Stimulated activated CD8-positive, alpha-beta memory T cell treated with anti-CD3 and anti-CD28 coated beads, Interleukin-4, amount 100 ng/mL, for 24 hours (primary cell): ENCODE measurements around the gene C2orf15.
A peak's percentile ranks its signal among the peaks of the same experiment; 100 is the strongest.
"Not testable (repeated sequence)": the region's sequence is repeated elsewhere in the genome, so short reads cannot be mapped to it uniquely, and the experiment has no call there.

Source experiments
- DNase-seq: peaks from one replicate; pipeline ENCODE4 v3.0.0-alpha.2; 2020; ENCODE audit warnings: low read depth

The C2orf15 gene, protein sequence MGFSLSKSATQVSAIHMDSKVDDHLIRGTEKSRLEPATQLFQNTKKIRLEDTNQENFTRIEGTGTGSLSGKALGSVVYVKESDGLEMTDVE

DNA sequence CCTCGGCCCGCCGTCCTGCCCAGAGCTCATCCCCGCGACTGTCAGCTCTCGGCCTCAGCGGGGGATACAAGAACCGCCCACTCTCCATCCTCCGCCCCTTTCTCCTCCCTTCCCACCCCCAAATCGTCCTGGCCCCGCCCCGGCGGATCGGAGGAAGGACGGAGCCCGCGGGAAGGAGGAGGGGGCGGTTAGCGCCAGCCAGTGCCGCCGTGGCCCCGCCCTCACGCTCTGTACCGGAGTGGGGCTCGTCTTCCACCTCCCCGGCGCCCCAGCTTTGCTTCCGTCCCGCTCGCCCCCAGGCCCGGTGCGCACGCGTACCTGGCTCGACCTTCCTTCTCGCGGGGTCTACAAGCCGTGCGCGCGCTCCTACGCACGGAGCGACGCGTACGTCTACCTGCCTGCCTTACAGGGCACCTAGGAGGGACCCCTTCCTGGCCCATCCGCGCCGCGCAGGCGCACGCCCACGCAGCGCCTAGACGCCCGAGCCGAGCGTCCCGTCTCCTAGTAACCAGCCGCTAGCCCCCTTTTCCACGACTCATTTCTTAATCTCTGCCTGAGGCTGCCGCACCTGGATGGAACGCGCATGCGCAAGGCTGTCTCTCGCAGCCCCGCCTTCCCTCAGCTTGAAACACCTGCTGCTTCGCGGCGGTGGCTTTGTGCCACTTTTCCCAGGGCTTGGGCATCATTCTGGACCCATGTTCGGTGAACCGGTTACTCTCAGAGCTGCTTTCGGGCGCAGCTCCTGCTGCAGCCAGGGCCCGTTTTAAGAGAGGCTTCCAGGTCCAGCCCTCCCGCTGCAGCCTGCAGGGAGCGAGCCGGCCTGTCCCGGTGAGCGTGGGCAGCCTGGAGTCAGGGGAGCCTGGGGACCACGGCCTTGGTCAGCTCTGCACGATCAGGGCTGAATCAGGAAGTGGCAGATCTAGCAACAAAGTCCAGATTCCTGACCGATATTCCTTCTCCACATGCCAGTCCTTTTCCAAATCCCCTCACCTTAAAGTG lies at the start of gene C2orf15:
C2orf15 (plus strand) TSS at position 598 of the 999 bp plus-strand sequence. CDS start 8,852 bp downstream, outside the sequence.
- DNase-seq, result peak; percentile 98

DNA sequence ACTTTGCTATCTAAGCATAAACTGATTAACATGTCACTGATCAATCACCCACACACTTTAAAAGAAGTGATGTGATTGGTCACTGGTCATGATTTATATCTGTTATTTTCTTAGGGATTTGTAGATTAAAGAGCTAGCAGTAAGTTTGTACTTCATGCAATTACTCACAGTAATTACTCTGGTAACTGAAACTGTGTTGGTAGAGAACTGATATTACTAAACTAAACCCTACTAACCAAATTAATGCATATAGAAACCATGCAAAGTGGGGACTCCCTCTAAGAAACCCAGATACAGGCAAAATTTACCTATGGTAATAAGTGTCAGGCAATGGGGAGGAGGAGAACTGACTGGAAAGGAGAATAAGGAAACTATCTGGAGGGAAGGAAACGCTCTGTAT lies 44.8 kb upstream of the C2orf15 start:
- no peak for DNase-seq

DNA sequence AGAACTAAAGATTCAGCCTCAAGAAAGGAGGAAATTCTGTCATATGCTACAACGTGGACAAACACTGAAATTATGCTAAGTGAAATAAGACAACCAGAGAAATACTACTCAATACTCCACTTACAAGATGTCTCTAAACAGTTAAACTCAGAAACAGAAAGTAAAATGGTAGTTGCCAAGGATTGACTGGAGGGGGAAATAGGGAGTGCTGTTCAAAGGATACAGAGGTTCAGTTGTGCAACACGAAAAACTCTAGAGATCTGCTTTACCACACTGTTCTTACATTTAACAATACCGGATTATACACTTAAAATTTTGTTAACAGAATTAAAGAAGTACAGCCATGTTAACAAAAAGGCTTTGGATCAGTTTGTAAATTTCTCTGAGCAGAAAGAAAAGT lies 39.8 kb upstream of the C2orf15 start:
- DNase-seq, result no peak

GRCh38 chr2:99104006-99104405 lies 37.5 kb upstream of the C2orf15 start:
- no peak for DNase-seq

DNA sequence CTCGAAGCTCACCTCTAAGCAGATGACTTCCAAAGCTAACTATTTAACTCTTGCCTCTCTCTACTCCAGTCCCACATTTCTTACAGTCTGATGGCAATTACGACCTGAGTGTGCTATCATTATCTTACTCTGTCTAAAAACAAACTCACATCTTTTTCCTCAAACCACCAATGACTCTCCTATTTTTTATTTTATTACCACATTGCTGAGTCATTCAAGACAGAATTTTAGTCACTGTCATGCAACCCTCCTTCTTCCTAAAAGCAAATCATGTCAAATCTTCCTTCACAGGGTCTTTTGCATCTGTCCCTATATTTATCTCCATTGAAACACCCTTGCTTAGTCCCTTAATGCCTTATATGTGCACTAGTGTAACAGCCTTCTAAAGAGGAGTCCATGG lies 34.6 kb upstream of the C2orf15 start:
- DNase-seq, result no peak

GRCh38 chr2:99111236-99111635 lies 30.3 kb upstream of the C2orf15 start:
- DNase-seq, result no peak

DNA sequence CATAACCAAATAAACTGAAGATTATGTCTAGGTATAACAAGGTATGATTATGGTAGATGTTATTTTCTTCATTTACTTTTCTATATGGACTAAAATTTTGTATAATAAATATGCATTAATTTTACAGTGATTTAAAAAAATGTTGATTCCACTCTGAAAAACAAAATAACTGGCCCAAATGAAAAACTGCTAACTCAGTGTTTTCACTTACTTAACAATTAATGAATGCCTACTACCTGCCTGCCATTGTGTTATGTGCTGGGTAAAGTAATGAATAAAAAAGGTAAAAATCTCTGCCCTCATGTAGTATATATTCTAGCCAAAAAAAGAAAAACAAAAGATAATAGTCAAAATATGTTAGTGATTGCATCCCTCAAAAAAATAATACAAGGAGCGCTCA lies 29.6 kb upstream of the C2orf15 start:
- DNase-seq, result no peak

DNA sequence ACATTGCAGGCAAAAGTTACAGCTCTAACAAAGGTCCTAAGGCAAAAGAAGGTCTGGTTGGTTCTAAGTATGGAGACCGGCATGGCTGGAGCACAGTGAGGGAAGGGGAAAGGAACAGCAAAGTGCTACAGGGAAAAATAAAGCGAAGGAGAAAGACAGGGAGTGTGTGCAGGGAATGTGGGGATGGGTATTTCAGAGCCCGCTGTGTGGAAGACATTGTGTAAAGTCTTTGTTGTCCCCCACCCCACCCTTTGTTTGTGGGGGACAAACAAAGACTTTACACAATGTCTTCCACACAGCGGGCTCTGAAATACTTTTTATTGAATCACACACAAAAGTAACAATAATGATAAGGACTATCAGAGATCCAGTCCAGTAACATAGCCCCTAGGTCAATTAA lies 28.9 kb upstream of the C2orf15 start:
- DNase-seq, result no peak

DNA sequence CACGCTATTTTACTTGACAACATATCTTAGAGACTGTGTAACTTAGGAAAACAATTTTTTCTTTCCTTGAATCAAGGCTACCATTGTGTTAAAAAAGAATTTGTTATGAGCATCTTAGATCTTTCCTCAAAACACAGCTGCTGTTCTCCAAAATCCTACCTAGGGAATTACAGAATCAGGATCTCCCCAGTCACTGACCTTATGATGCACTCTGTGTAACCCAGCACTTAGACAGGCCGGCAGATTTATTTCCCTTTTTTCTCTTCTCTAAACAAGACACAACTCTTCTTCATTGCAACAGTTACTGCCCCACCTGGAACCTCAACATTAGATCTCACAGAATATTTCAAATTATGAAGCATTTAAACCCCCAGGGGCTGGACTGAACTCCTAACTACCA lies 13.5 kb upstream of the C2orf15 start:
- no peak for DNase-seq

GRCh38 chr2:99135044-99135556 lies 6.4 kb upstream of the C2orf15 start:
- DNase-seq, result not testable (repeated sequence)

DNA sequence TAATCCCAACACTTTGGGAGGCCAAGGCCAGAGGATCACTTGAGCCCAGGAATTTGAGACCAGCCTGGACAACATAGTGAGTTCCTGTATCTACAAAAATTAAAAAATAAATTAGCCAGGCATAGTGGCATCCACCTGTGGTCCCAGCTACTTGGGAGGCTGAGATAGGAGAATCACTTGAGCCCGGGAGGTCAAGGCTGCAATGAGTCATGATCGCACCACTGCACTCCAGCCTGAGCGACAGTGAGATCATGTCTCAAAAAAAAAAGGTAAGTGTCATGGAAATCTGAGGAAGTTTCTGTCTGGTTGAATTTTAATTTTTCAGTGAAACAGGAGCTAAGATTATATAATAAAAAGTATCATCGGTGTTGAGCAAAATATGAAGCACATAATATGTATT lies 2.5 kb upstream of the C2orf15 start:
- no peak for DNase-seq

DNA sequence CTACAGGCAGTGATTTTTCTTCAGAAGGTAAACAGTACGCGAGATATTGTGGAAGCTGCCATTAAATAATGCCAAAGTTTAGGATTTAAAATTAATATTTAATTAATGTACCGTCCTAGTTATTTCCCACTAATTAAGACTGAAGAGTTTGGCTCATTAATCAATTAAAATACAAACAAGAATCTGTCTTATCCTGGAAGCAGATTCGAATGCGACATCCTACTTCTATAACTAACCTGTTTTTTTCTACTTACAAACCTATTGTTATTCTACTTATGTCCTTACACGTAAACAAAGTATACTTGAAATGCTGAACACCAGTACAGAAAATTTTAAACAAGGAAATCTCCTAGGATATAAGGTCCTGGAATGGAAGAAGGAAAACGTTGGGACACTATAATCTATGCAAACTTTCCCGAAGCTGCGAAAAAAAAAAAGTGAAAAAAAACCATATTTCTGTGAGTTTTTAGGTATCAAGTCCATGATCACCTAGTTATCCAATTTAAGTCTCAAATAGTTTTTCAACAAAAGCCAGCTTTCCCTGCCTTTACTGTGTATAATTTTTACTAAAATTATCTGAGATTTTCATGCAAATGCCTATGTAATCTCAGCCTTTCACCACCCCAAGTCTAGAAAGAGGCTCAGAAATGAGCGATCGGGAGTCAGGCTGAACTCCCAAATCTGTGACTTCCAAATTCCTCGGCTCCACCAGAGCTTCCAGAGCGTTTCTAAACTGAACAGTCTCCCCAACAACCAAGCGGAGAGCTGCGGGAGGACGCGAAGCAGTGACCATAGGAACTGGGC lies 1.2 kb upstream of the C2orf15 start:
- DNase-seq, result no peak

- no peak for DNase-seq
Observed at GRCh38 chr2:99140860-99141109, 722 bp upstream of the C2orf15 start.

GRCh38 chr2:99150706-99151105 lies 9.2 kb downstream of the C2orf15 start:
- no peak for DNase-seq

- DNase-seq, result no peak
Observed at GRCh38 chr2:99152199-99152895, 10.8 kb downstream of the C2orf15 start.

DNA sequence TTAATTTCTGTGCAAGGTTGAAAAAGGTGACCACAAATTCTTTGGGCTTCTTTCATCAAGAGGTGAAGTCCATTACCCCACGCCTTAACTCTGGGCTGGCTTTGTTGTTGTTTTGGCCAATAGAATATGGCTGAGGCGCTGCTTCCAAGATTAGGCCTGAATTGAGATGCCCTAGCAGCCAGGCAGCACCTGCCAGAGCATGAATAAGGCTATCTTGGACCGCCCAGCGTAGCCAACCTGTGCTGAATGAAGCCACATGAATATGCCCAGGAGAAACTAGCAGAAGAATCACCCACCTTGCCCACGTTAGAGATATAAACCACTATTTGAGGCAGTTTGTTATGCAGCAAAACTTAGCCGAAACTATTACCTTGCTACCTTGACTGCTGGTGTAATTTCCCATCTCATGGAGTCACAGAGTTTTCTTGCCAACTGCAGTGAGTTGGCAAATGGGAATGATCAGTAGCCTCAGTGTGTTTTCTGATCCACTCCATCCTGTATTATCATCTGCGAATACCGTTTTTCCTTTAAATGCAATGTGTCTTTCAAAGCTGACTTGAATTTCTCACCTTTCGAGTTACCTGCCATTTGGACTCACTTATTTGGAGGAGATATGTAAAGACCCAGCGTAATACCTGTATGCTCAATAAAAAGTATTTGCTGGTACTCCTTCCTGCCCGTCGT lies 12.6 kb downstream of the C2orf15 start:
- no peak for DNase-seq

GRCh38 chr2:99154643-99155536 lies 13.4 kb downstream of the C2orf15 start, which contains the start of the genes LIPT1 and TSGA10:
TSS of gene LIPT1 (plus strand) at chr2:99154967. CDS start at chr2:99161958, 6,991 bp downstream.
TSS of gene TSGA10 (minus strand) at chr2:99154942. CDS start at chr2:99109439, 45,503 bp downstream.
- peak; percentile 93 for DNase-seq

GRCh38 chr2:99156891-99157290 lies 15.4 kb downstream of the C2orf15 start:
- no peak for DNase-seq

DNA sequence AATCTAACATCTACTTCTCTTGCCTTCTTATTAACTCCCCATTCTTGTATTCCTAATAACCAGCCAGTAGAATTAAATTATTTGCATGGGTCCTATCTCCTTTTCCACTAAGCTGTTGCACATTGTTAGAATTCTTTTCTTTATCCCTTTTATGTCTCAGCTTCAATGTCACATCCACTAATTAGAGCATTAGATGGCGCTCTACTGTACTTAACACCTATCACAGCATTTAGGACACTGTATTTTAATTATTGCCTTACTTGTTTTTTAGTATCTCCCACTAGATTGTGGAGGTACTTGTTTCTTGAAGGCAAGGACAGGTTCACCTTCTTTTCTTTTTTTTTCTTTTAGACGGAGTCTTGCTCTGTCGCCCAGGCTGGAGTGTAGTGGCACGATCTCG lies 17.1 kb downstream of the C2orf15 start:
- no peak for DNase-seq

- no peak for DNase-seq
Observed at GRCh38 chr2:99159594-99159993, 18.1 kb downstream of the C2orf15 start.
